IMR-90 (cell line): ENCODE results near the gene EIF3A. TPM values are rescaled to one million over a fixed set of nuclear protein-coding genes. Genes with fewer than 3 reads are reported as not detected.

Experiments
- ATAC-seq: fragments of 200-7000 bp; cut with Tn5 transposase; 2 replicates; pipeline ENCODE4 v1.9.1; 2020; ENCODE audit warnings: low read depth, mild to moderate bottlenecking, moderate library complexity
- BruUV-seq: library from RNA; stranded (reverse); fragments of 400-500 nt; replicated peaks from 2 replicates; lab custom pipeline; 2021; lab: Mats Ljungman, UMichigan
- CTCF ChIA-PET: fragments of 300-600 bp; formaldehyde crosslinking; extraction: SDS; loops from one replicate; lab custom pipeline; 2021; ENCODE audit warnings: antibody characterized with exemption; lab: Yijun Ruan, JAX
- POLR2A ChIA-PET: fragments of 300-600 bp; sonication (Branson Sonifier 250); formaldehyde crosslinking; loops from one replicate; lab custom pipeline; 2022; ENCODE audit warnings: antibody characterized with exemption; ENCODE audit not compliant: unreplicated experiment; lab: Charles Lee
- DNase-seq: peaks from one replicate; pipeline ENCODE4 v3.0.0; 2013
- H2AFZ ChIP-seq: replicated peaks from 2 replicates; pipeline ENCODE3; 2013; ENCODE audit warnings: low read length, mild to moderate bottlenecking; ENCODE audit not compliant: poor library complexity
- H2AK5ac ChIP-seq: 2 replicates; pipeline ENCODE4 v1.6.1; 2013; ENCODE audit warnings: low read depth, low read length, inconsistent platforms
- H2AK9ac ChIP-seq: replicated peaks from 2 replicates; pipeline ENCODE3; 2013; ENCODE audit warnings: mild to moderate bottlenecking, low read depth, low read length, moderate library complexity; ENCODE audit not compliant: poor library complexity
- H2BK120ac ChIP-seq: 2 replicates; pipeline ENCODE4 v1.6.1; 2013; ENCODE audit warnings: low read depth, low read length, inconsistent platforms
- H2BK15ac ChIP-seq: 3 replicates; pipeline ENCODE4 v1.6.1; 2013; ENCODE audit warnings: low read depth, low read length, inconsistent platforms
- H2BK20ac ChIP-seq: 2 replicates; pipeline ENCODE4 v1.6.1; 2013; ENCODE audit warnings: low read depth, mild to moderate bottlenecking, inconsistent platforms, low read length, moderate library complexity
- H2BK5ac ChIP-seq: 2 replicates; pipeline ENCODE4 v1.6.1; 2013; ENCODE audit warnings: mild to moderate bottlenecking, low read depth, low read length, inconsistent platforms; ENCODE audit not compliant: poor library complexity, severe bottlenecking
- H3K14ac ChIP-seq: replicated peaks from 2 replicates; pipeline ENCODE4 v1.6.1; 2013; ENCODE audit warnings: low read depth, low read length, inconsistent platforms
- H3K18ac ChIP-seq: 2 replicates; pipeline ENCODE4 v1.6.1; 2013; ENCODE audit warnings: low read depth, low read length, control low read depth
- H3K23ac ChIP-seq: 2 replicates; pipeline ENCODE4 v1.6.1; 2013; ENCODE audit warnings: low read depth, low read length, inconsistent platforms
- H3K27ac ChIP-seq: 2 replicates; pipeline ENCODE4 v1.5.1; 2013; ENCODE audit warnings: mild to moderate bottlenecking, control low read depth, low read length; ENCODE audit not compliant: insufficient read depth
- H3K27me3 ChIP-seq: 2 replicates; pipeline ENCODE4 v1.6.1; 2013; ENCODE audit warnings: low read length; ENCODE audit not compliant: control insufficient read depth, insufficient read depth
- H3K36me3 ChIP-seq: 2 replicates; pipeline ENCODE4 v1.6.1; 2013; ENCODE audit warnings: low read length, mixed read lengths; ENCODE audit not compliant: control insufficient read depth, insufficient read depth
- H3K4ac ChIP-seq: 2 replicates; pipeline ENCODE4 v1.6.1; 2013; ENCODE audit warnings: low read depth, low read length, inconsistent platforms
- H3K4me1 ChIP-seq: 2 replicates; pipeline ENCODE4 v1.6.1; 2013; ENCODE audit warnings: low read length, mixed read lengths; ENCODE audit not compliant: control insufficient read depth, insufficient read depth
- H3K4me2 ChIP-seq: 2 replicates; pipeline ENCODE4 v1.6.1; 2013; ENCODE audit warnings: low read depth, mild to moderate bottlenecking, control low read depth, low read length, moderate library complexity
- H3K4me3 ChIP-seq: 2 replicates; pipeline ENCODE4 v1.5.1; 2013; ENCODE audit warnings: low read depth, mild to moderate bottlenecking, control low read depth, low read length, moderate library complexity; ENCODE audit not compliant: insufficient read depth
- H3K56ac ChIP-seq: 2 replicates; pipeline ENCODE4 v1.6.1; 2013; ENCODE audit warnings: low read length, inconsistent platforms; ENCODE audit not compliant: insufficient read depth; ENCODE audit errors: extremely low read depth
- H3K79me1 ChIP-seq, 2 experiments: 2 replicates each; pipeline ENCODE4 v1.6.1; 2013; ENCODE audit warnings: low read length in 2 of 2, inconsistent platforms in 1 of 2, low read depth in 1 of 2
- H3K9ac ChIP-seq: 2 replicates; pipeline ENCODE4 v1.6.1; 2013; ENCODE audit warnings: low read depth, low read length, control low read depth
- H3K9me1 ChIP-seq: 2 replicates; pipeline ENCODE4 v1.6.1; 2013; ENCODE audit warnings: low read length, inconsistent platforms; ENCODE audit not compliant: insufficient read depth
- H3K9me3 ChIP-seq: 2 replicates; pipeline ENCODE4 v1.6.1; 2013; ENCODE audit warnings: low read length; ENCODE audit not compliant: control insufficient read depth, insufficient read depth
- H4K20me1 ChIP-seq: 2 replicates; pipeline ENCODE4 v1.6.1; 2013; ENCODE audit warnings: low read length, inconsistent platforms; ENCODE audit not compliant: insufficient read depth
- H4K5ac ChIP-seq: 2 replicates; pipeline ENCODE4 v1.6.1; 2013; ENCODE audit warnings: mild to moderate bottlenecking, low read depth, low read length, control low read depth
- H4K8ac ChIP-seq, 2 experiments: 2 replicates each; pipeline ENCODE4 v1.6.1; 2013; ENCODE audit warnings: low read depth in 2 of 2, low read length in 2 of 2, control low read depth in 1 of 2, inconsistent platforms in 1 of 2
- H4K91ac ChIP-seq: 2 replicates; pipeline ENCODE4 v1.6.1; 2013; ENCODE audit warnings: low read depth, low read length, inconsistent platforms; ENCODE audit not compliant: insufficient read depth
- CEBPB ChIP-seq: IDR thresholded peaks from 2 replicates; pipeline ENCODE4 v1.6.1; 2012; ENCODE audit warnings: low read depth, low read length, improper control_type of control experiment
- CHD1 ChIP-seq: IDR thresholded peaks from 2 replicates; pipeline ENCODE4 v1.6.1; 2012; ENCODE audit warnings: low read depth, low read length, improper control_type of control experiment
- FOS ChIP-seq: fragments of 150-350 bp; IDR thresholded peaks from 2 replicates; pipeline ENCODE4 v1.6.1; 2016; ENCODE audit warnings: low read depth, low read length
- NFE2L2 ChIP-seq: fragments of 150-350 bp; IDR thresholded peaks from 2 replicates; pipeline ENCODE4 v1.6.1; 2016; ENCODE audit warnings: low read depth, mild to moderate bottlenecking, low read length
- RCOR1 ChIP-seq: IDR thresholded peaks from 2 replicates; pipeline ENCODE4 v1.6.1; 2012; ENCODE audit warnings: mild to moderate bottlenecking, low read length, improper control_type of control experiment; ENCODE audit not compliant: insufficient replicate concordance
- SMC3 ChIP-seq: fragments of 150-350 bp; IDR thresholded peaks from 2 replicates; pipeline ENCODE4 v1.6.1; 2016; ENCODE audit warnings: low read depth, mild to moderate bottlenecking, antibody characterized with exemption, low read length, moderate library complexity
- WGBS, 2 experiments: methylation state at CpG; one replicate each; pipeline versions ENCODE4 v1.1.5 to v1.1.7; 2013; ENCODE audit warnings: missing lambda C conversion rate in 2 of 2; ENCODE audit not compliant: insufficient read length in 1 of 2; ENCODE audit errors: extremely low coverage in 2 of 2; 5-methylcytosine and 5-hydroxymethylcytosine counted together
- dilution Hi-C: fragments of 300-500 bp; cut with HindIII; formaldehyde crosslinking; loops from one replicate; pipeline ENCODE4 v1.14.3; 2018; ENCODE audit warnings: low sequenced_read_pairs; ENCODE audit not compliant: unreplicated experiment
- in situ Hi-C: fragments of 300-500 bp; cut with MboI; formaldehyde crosslinking; loops from 3 replicates; pipeline ENCODE4 v1.14.3; 2019; ENCODE audit warnings: low sequenced_read_pairs, inconsistent platforms, mixed read lengths
- intact Hi-C: fragments of 100-400 bp; cut with micrococcal nuclease; formaldehyde crosslinking; loops from 2 replicates; pipeline ENCODE4 v1.10.0; 2022
- polyA plus RNA-seq, 3 experiments: library from polyadenylated mRNA; depleted of rRNA; stranded (reverse); fragments of >200 nt; gene quantifications; 2 replicates each; pipeline ENCODE4 v1.2.3, GENCODE V29; 2012; ENCODE audit warnings: low replicate concordance in 1 of 3
- total RNA-seq: library from RNA; depleted of rRNA; stranded (reverse); fragments of >200 nt; gene quantifications from 2 replicates; pipeline ENCODE4 v1.2.3, GENCODE V29; 2012
- TF ChIP-seq, protein P1 (sequence below): conservative IDR thresholded peaks from 2 replicates; pipeline ENCODE4 v1.5.1; 2012; ENCODE audit warnings: mild to moderate bottlenecking, low read depth, low read length, improper control_type of control experiment
- TF ChIP-seq, protein P2 (sequence below): fragments of 150-350 bp; IDR thresholded peaks from 2 replicates; pipeline ENCODE4 v1.6.1; 2016; ENCODE audit warnings: low read depth, mild to moderate bottlenecking, low read length, moderate library complexity, borderline replicate concordance

The EIF3A gene
- total and polyA plus RNA-seq, 2 of the 4 experiments (the other 2 are of a cell fraction), result 49.6 to 145 TPM

DNA sequence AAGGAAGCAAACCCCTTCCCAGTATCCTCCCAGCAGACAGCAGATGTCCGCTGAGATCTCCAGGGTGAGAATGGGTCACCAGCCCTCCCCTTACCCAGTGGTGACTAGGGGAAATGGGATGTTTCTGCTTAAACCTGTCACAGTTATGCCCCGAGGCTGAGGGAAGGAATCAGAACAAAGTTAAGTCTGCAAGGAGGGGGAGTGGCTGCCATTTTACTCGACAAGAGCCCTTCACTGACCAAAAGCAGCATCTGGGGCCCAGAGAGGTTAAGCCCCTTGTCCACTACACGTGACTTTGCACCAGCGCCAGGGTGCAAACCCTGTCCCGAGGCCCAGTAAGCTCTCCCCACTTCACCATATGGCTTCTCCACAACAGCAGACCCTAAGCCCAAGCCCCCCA lies 55.7 kb downstream of the EIF3A start:
- Histone ChIP-seq H3K9me3 (no peaks in the 10 kb centered on the region), H3K56ac (0 out of 2 replicates have a peak overlapping the region, but pooled peaks have one; percentile 2), H2BK120ac (no peak overlapping the region; the same call in 1 of the 2 replicates), H3K18ac (no peak overlapping the region), H3K27ac (no peak overlapping the region), H3K9ac (no peak overlapping the region), H2BK5ac (no peak overlapping the region), H2BK20ac (no peak overlapping the region), H2AK9ac (no peak overlapping the region), H3K4me2 (no peak overlapping the region), H3K14ac (no peak overlapping the region; the same call in 1 of the 2 replicates), H3K4me1 (peaks cover 17% of the 10 kb centered on the region), H3K4ac (0 out of 2 replicates have a peak overlapping the region, but pooled peaks have one; percentile 13), H2BK15ac (peak overlapping the region; percentile 55; the same call in 1 of the 3 replicates), H3K27me3 (peaks cover 12% of the 10 kb centered on the region), H4K8ac (no peak overlapping the region), H3K9me1 (peaks cover 10% of the 10 kb centered on the region; the same call in 1 of the 2 replicates), H3K4me3 (no peak overlapping the region), H2AFZ (peak overlapping the region; percentile 26), H3K23ac (0 out of 2 replicates have a peak overlapping the region, but pooled peaks have one; percentile 48), H4K5ac (no peak overlapping the region), H4K20me1 (peaks cover 17% of the 10 kb centered on the region), H3K36me3 (no peaks in the 10 kb centered on the region), H3K79me1 (no peaks in the 10 kb centered on the region), H2AK5ac (peak overlapping the region; percentile 57; the same call in 1 of the 2 replicates), H4K91ac (no peak overlapping the region)
- ChIA-PET POLR2A (interaction anchor here (0.5 kb wide), 1 partner anchor 571 kb away, joined by 3 read pairs; no protein-coding TSS in a partner anchor), CTCF (interaction anchor here (0.8 kb wide), 1 partner anchor 19 kb away, joined by 3 read pairs; no protein-coding TSS in a partner anchor)
- no TSS peak for BruUV-seq
- in situ Hi-C loops, result loop anchor here (10.0 kb wide), 1 partner anchor 270 kb away; the partner anchor contains the start of gene CACUL1
- DNase-seq (no peak), ATAC-seq (no peak)
- TF ChIP-seq FOS (no peak), CEBPB (no peak), NFE2L2 (no peak), RCOR1 (no peak), SMC3 (no peak), CHD1 (no peak)
- TF ChIP-seq, protein P1, sequence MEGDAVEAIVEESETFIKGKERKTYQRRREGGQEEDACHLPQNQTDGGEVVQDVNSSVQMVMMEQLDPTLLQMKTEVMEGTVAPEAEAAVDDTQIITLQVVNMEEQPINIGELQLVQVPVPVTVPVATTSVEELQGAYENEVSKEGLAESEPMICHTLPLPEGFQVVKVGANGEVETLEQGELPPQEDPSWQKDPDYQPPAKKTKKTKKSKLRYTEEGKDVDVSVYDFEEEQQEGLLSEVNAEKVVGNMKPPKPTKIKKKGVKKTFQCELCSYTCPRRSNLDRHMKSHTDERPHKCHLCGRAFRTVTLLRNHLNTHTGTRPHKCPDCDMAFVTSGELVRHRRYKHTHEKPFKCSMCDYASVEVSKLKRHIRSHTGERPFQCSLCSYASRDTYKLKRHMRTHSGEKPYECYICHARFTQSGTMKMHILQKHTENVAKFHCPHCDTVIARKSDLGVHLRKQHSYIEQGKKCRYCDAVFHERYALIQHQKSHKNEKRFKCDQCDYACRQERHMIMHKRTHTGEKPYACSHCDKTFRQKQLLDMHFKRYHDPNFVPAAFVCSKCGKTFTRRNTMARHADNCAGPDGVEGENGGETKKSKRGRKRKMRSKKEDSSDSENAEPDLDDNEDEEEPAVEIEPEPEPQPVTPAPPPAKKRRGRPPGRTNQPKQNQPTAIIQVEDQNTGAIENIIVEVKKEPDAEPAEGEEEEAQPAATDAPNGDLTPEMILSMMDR, result no peak
- TF ChIP-seq, protein P2, sequence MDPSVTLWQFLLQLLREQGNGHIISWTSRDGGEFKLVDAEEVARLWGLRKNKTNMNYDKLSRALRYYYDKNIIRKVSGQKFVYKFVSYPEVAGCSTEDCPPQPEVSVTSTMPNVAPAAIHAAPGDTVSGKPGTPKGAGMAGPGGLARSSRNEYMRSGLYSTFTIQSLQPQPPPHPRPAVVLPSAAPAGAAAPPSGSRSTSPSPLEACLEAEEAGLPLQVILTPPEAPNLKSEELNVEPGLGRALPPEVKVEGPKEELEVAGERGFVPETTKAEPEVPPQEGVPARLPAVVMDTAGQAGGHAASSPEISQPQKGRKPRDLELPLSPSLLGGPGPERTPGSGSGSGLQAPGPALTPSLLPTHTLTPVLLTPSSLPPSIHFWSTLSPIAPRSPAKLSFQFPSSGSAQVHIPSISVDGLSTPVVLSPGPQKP, result no peak
- WGBS, 2 experiments, result 80% methylated on average over 2 of the region's 6 CpGs; no CpG with 5 or more reads in 1 of the 2 experiments
- dilution Hi-C loops, result no loop called here
- intact Hi-C loops, result loop anchor here (10.0 kb wide), 1 partner anchor 300 kb away; no protein-coding TSS in a partner anchor
